GM10266 (cell line): ENCODE measurements around the gene CEP55.
"Not testable (repeated sequence)": the region's sequence is repeated elsewhere in the genome, so short reads cannot be mapped to it uniquely, and the experiment has no call there.

Source experiments
- DNase-seq: peaks from one replicate; pipeline ENCODE4 v3.0.0; 2012; ENCODE audit errors: extremely low spot score
- TF ChIP-seq, protein P1 (sequence below): IDR thresholded peaks from 2 replicates; pipeline ENCODE4 v1.5.1; 2012; ENCODE audit warnings: mild to moderate bottlenecking, low read depth; ENCODE audit not compliant: control insufficient read depth, insufficient read depth; ENCODE audit errors: missing control alignments

The CEP55 gene

DNA sequence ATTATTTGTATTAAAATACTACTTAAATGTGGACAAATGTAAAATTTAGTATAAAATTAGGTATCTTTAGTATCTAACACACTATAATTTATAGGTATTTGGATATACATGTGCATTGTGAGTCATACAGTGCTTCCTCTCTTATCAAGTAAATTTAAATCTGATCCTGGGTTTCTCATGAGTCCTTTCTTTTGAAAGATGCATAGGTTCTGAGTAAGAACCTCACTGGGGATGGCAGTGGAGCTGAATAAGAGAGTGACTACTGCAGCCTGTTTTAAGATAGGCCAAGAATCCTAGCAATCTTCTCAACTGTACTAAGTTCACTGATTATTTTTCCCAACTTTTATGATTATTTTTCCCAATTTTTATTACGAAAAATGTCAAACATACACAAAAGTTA, 16.2 kb downstream of the CEP55 start:
- TF ChIP-seq, protein P1, sequence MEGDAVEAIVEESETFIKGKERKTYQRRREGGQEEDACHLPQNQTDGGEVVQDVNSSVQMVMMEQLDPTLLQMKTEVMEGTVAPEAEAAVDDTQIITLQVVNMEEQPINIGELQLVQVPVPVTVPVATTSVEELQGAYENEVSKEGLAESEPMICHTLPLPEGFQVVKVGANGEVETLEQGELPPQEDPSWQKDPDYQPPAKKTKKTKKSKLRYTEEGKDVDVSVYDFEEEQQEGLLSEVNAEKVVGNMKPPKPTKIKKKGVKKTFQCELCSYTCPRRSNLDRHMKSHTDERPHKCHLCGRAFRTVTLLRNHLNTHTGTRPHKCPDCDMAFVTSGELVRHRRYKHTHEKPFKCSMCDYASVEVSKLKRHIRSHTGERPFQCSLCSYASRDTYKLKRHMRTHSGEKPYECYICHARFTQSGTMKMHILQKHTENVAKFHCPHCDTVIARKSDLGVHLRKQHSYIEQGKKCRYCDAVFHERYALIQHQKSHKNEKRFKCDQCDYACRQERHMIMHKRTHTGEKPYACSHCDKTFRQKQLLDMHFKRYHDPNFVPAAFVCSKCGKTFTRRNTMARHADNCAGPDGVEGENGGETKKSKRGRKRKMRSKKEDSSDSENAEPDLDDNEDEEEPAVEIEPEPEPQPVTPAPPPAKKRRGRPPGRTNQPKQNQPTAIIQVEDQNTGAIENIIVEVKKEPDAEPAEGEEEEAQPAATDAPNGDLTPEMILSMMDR, result no peak
- DNase-seq, result no peak

DNA sequence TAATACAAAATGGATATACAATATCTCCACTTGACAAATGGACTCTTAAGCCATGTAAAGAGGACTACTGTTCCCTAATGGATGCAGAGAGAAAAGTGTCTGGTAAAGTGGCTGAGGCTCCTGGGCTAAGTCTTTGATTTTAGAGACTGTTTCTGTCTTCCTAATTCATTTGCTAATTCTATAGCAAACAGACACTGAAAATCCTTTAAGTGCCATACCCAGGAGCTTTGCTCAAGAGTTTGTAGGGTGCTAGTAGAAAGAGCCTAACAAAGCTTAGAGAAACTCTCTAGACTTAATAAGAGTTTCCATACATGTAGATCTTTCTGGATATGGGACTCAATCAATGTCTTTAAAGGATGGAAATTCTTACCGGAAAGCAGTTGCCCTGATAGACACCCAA, 16.7 kb downstream of the CEP55 start:
- DNase-seq, result no peak
- TF ChIP-seq, protein P1, result no peak

DNA sequence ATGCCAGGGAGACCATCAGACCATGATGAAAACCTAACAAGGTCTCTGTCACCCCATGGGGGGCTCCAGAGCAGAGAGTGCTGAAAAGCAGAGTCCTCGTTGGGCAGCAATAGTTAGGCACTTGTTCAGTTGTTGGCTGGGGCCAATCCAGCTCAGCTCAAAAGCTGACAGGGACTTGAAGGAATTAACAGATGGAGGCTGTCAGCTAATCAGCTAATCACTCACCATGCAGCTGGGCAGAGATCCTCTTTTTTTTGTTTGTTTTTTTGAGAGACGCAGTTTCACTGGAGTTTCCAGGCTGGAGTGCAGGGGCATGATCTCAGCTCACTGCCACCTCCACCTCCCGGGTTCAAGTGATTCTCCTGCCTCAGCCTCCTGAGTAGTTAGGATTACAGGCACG, 18.1 kb downstream of the CEP55 start:
- TF ChIP-seq, protein P1, result no peak
- no peak for DNase-seq

DNA sequence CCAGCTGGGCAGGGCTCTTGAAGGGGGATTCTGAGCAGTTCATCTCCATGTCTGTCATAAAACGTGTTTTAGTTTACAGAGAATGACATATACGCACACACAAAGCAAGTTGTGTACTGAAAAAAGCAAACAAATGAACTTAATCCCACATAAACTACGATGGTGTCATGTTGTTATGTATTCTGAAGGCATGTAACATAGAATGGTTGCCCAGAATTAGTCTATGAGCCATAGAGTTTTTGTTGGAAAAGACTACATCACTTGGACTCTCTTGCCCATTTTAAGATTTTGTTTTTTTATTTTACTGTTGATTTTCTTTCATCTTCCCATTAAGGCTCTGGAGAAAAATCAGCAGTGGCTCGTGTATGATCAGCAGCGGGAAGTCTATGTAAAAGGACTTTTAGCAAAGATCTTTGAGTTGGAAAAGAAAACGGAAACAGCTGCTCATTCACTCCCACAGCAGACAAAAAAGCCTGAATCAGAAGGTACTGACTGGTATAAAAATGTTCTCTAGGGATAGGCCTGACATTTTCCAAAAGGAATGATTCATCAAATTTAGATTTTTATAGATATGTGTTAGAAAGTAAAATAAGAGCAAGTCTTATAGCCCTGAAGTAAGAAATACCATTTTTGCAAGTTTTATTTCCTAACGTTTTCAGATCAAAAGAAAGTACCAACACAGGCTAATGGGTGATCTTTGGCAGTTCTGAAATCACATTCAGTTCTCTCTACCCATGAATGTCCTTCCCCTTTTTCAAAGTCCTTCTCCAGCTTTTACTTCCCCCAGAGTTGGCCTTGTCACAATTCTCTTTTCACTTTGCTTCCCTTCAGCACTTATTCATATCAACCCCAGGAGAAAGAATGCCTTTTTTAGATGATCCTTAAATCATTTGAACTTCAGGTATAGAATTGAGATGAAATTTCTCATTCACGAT, 18.9 kb downstream of the CEP55 start:
- no peak for DNase-seq
- TF ChIP-seq, protein P1, result no peak

DNA sequence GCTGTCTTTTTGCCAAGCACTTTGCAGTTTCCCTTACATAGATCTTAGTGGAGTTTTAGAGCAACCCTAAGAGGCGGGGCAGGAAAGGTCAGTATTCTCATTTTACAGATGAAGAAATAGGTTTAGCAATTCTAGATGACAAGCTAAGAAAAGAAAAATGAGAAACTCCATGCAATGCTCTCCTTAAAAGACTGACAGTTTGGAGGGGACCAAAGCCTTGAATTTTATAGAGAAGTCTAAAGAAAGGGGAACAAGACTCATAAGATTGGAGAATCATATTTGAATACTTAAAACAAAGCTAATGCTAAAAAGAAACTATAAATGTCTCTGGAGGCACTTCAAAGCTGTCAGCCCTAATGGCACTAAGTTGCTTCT, 19.6 kb downstream of the CEP55 start:
- TF ChIP-seq, protein P1, result no peak
- DNase-seq, result no peak

DNA sequence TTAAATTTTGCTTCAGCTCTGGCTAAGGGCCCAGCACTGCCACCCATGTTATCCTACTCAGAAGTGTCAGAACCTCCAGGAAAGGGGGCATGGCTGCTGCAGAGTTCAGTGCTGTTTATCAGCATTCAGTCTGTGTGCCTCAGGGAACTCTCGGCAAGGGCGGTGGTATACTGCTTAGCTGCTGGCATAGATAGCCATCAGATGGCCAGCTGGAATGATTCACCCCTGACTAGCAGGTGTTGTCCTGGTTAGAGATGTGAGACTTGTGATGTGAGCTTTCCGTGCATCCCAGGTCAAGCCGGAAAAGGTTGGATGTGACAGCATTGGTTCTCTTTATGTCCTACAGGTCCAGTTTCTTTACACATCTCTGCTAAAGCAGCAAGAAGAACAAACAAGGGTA, 22.1 kb downstream of the CEP55 start:
- DNase-seq, result no peak
- TF ChIP-seq, protein P1, result no peak

DNA sequence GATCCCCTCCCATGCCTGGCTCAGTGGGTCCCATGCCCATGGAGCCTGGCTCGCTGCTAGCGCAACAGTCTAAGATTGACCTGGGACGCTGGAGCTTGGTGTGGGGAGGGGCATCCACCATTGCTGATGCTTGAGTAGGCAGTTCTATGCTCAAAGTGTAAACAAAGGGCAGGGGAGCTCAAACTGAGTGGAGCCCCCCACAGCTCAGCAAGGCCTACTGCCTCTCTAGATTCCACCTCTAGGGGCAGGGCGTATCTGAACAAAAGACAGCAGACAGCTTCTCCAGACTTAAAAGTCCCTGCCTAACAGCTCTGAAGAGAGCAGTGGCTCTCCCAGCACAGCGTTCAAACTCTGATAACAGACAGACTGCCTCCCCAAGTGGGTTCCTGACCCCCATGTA, 38.9 kb downstream of the CEP55 start:
- DNase-seq, result no peak
- TF ChIP-seq, protein P1, result no peak

DNA sequence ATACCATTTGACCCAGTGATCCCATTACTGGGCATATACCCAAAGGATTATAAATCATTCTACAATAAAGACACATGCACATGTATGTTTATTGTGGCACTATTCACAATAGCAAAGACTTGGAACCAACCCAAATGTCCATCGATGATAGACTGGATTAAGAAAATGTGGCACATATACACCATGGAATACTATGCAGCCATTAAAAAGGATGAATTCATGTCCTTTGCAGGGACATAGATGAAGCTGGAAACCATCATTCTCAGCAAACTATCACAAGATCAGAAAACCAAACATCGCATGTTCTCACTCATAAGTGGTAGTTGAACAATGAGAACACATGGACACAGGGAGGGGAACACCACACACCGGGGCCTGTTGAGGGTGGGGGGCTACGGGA, 44.5 kb downstream of the CEP55 start:
- not testable (repeated sequence) for DNase-seq
